ENCODE results near the gene CAMSAP3.

Gene CAMSAP3, protein sequence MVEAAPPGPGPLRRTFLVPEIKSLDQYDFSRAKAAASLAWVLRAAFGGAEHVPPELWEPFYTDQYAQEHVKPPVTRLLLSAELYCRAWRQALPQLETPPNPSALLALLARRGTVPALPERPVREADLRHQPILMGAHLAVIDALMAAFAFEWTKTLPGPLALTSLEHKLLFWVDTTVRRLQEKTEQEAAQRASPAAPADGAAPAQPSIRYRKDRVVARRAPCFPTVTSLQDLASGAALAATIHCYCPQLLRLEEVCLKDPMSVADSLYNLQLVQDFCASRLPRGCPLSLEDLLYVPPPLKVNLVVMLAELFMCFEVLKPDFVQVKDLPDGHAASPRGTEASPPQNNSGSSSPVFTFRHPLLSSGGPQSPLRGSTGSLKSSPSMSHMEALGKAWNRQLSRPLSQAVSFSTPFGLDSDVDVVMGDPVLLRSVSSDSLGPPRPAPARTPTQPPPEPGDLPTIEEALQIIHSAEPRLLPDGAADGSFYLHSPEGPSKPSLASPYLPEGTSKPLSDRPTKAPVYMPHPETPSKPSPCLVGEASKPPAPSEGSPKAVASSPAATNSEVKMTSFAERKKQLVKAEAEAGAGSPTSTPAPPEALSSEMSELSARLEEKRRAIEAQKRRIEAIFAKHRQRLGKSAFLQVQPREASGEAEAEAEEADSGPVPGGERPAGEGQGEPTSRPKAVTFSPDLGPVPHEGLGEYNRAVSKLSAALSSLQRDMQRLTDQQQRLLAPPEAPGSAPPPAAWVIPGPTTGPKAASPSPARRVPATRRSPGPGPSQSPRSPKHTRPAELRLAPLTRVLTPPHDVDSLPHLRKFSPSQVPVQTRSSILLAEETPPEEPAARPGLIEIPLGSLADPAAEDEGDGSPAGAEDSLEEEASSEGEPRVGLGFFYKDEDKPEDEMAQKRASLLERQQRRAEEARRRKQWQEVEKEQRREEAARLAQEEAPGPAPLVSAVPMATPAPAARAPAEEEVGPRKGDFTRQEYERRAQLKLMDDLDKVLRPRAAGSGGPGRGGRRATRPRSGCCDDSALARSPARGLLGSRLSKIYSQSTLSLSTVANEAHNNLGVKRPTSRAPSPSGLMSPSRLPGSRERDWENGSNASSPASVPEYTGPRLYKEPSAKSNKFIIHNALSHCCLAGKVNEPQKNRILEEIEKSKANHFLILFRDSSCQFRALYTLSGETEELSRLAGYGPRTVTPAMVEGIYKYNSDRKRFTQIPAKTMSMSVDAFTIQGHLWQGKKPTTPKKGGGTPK

DNA sequence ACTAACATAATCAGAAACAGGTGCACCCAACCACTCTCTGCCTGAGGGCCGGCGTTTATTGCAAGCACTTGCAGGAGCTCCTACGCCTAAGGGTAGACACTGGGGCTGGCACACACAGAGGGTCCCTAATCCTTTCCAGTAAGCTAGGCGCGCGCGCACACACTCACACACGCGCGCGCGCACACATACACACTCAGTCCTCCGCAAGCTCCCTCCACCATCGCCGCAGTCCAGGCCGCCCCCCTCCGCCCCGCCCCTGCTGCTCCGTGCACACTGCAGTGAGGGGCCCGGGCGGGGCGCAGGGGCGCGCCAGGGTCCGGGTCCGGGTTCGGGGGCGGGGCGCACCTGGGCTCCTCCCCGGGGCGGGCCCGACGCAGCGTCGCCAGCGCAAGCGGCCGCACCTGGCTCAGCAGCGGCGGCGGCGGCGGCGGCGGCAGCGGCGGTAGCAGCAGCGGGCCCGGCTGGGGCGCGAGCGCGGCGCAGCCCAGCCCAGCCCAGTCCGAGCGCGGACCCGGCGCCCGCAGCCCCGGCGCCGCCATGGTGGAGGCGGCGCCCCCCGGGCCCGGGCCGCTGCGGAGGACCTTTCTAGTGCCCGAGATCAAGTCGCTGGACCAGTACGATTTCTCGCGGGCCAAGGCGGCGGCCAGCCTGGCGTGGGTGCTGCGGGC is at the start of gene CAMSAP3:
CAMSAP3 (plus strand) TSS at position 398 of the 668 bp plus-strand sequence; CDS start at position 538, 140 bp downstream.
- peak; percentile 26 for DNase-seq

DNA sequence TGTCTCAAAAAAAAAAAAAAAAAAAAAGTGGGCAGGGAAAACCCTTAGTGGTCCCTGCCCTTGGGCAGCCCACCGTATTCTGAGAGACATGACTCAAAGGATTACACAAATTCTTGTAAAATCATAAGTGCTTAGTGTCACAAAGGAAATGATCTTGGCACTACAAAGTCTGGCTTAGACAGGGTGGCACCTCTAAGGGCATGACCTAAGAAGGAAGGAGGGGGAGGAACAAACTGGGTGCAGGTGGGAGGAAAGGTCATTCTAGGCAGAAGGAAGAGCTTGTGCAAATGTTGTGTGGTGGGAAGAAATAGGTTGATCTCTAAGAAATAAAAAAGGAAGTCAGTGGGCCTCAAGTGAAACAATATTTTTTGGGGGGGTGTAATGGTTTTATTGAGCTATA is 49.8 kb upstream of the CAMSAP3 start:
- DNase-seq, result no peak

DNA sequence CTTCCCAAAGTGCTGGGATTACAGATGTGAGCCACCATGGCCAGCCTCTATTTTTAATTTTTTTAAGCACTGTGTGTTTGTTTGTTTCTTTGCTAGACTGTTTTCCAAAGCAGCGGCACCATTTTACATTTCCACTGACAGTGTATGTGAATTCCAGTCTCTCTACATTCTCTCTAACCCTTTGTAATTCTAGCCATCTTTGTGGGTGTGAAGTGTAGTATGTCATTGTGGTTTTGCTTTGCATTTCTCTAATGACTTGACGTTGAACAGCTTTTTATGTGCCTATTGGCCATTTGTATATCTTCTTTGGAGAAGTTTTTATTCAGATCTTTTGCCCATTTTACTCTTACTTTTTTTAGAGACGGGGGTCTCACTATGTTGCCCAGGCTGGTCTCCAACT is 48.5 kb upstream of the CAMSAP3 start:
- no peak for DNase-seq

DNA sequence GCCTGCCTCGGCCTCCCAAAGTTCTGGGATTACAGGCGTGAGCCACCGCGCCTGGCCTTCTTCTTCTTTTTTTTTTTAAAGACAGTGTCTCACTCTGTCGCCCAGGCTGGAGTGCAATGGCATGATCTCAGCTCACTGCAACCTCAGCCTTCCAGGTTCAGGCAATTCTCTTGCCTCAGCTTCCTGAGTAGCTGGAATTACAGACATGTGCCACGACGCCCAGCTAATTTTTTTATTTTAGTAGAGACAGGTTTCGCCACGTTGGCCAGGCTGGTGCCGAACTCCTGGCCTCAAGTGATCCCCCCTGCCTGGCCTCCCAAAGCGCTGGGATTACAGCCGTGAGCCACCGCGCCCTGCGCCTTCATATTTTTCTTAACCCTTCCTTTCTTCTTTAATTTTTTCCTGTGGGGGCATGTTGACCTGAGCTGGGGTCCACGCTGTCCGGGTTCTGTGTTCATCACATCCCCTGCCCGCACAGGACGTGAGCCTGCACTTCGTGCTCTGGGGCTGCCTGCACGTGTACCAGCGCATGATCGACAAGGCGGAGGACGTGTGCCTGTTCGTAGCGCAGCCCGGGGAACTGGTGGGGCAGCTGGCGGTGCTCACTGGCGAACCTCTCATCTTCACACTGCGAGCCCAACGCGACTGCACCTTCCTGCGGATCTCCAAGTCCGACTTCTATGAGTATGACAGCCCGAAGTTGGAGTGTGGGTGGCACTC is 46.1 kb upstream of the CAMSAP3 start:
- no peak for DNase-seq

DNA sequence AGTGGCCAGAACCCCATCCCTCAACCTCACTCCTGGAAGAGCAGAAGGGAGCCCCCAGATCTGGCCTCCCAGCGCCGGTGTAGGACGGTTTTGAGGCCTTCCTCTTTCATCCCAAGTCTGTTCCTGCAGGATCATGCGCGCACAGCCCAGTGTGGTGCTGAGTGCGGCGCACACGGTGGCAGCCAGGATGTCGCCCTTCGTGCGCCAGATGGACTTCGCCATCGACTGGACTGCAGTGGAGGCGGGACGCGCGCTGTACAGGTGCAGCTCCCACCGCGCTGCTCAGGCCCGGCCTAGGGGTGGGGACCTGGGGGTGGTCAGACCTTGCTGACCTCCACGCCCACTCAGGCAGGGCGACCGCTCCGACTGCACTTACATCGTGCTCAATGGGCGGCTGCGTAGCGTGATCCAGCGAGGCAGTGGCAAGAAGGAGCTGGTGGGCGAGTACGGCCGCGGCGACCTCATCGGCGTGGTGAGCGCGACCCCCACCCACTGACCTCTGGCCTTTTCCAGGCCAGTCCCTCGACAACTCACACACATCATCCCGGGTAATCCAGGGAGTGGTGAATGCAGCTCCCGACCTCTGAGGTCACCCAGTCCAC is 45.4 kb upstream of the CAMSAP3 start:
- no peak for DNase-seq

DNA sequence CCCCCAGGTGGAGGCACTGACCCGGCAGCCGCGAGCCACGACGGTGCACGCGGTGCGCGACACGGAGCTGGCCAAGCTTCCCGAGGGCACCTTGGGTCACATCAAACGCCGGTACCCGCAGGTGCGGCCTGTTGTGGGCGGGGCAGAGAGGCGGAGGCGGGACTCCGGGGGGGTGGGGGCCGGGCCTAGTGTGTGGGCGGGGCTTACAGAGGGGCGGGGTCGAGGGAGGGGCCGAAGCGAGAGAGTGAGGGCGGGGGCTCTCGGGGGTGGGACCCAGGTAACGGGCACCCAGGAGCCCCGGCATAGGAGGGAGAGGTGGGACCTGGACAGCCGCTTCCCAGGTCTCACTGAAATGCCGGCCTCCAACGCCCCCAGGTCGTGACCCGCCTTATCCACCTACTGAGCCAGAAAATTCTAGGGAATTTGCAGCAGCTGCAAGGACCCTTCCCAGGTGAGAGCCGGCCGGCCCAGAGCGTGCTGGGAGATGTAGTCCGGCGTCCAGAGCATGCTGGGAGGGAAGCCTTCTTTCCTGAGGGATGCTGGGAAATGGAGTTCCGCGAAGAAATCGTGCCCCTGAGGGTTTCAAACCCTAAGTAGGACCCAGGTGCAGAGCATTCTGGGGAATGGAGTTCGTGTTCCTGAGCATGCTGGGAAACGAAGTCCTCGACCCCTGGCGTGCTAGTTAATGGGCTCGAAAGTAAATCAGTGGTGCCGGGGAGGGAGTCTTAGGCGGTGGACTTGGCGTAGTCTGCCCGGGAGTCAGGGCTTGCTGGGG is 44.5 kb upstream of the CAMSAP3 start:
- no peak for DNase-seq

DNA sequence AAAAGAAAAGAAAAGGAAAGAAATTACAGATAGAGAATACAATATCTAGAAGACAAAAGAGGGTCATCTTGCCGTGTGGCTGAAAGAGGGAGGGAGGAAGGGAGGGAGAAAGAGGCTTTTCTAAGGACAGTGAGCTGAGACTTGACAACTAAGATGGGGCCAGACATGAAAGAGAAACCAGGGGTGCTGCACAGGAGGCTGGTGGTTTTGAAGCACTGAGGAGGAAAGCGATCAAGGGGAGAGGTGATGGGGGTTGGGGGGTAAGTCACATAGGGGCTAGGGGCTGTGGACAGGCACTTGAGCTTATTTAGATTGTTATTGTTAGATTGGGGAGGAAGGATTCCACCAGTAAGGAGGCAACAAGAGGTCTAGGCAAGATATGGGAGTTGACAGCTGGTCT is 42.9 kb upstream of the CAMSAP3 start:
- no peak for DNase-seq

DNA sequence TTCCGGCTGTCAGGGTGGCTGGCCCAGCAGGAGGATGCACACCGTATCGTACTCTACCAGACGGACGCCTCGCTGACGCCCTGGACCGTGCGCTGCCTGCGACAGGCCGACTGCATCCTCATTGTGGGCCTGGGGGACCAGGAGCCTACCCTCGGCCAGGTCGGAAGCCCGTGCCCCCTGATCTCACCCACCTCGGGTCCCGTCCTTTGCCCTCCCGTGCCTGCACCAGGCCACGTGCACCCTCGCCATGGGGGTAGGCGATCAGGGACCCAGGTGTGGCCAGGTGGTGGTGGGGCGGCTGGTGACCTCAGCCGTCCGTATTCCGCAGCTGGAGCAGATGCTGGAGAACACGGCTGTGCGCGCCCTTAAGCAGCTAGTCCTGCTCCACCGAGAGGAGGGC is 41.1 kb upstream of the CAMSAP3 start:
- no peak for DNase-seq

DNA sequence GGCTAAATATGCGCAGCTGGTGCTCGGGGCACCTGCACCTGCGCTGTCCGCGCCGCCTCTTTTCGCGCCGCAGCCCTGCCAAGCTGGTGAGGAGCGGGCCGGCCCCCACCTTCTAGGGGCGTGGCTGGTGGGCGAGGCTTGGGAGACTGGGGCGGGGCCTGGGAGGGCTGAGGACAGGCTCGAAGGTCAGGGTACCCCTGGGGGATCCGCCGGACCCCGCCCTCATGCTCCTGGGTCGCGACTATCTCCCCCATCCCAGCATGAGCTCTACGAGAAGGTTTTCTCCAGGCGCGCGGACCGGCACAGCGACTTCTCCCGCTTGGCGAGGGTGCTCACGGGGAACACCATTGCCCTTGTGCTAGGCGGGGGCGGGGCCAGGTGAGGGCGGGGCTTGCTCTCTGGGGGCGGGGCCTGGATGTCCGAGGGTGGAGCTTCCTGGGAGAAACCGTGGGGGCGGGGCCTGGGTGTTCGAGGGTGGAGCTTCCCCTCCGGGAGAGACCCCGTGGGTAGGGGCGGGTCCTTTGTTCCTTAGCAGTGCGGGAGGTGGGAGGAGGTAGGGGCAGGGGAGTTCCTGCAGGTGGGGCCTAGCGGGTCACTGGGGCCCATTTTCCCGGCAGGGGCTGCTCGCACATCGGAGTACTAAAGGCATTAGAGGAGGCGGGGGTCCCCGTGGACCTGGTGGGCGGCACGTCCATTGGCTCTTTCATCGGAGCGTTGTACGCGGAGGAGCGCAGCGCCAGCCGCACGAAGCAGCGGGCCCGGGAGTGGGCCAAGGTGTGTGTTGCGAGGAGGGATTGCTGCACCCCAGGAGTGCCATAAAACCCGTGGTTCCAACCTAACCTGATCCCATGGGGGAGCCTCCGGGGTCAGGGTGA is 40.4 kb upstream of the CAMSAP3 start:
- no peak for DNase-seq

DNA sequence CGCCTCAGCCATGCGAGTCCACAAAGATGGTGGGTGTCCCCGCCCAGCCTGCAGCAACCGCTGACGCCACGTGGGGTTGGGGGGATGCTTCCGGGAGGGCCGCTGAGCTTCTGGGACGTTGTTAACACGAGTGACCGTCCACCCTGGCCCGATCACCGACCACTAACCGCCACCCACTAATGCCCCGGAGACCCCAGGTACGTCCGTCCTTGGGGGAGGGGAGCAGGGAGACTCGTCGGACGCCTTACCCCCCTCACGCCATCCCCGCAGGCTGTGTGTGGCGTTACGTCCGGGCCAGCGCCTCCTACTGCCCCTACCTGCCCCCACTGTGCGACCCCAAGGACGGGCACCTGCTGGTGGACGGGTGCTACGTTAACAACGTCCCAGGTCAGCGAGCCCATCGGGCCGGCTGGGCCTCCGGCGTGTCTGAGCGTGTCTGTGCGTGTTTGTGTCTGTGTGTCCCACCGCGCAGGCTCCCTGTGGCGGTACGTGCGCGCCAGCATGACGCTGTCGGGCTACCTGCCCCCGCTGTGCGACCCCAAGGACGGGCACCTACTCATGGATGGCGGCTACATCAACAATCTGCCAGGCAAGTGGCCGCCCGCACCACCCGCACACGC is 38.9 kb upstream of the CAMSAP3 start:
- no peak for DNase-seq

DNA sequence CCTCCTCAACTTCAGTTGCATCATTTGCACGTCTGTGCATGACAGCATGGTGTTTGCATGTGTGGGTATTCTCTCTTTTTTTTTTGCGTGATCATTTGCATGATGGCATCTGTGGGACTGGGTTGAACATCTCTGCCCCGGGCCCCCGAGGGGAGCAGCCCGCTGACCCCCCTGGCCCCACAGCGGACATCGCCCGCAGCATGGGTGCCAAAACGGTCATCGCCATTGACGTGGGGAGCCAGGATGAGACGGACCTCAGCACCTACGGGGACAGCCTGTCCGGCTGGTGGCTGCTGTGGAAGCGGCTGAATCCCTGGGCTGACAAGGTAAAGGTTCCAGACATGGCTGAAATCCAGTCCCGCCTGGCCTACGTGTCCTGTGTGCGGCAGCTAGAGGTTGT is 37.0 kb upstream of the CAMSAP3 start:
- DNase-seq, result no peak

DNA sequence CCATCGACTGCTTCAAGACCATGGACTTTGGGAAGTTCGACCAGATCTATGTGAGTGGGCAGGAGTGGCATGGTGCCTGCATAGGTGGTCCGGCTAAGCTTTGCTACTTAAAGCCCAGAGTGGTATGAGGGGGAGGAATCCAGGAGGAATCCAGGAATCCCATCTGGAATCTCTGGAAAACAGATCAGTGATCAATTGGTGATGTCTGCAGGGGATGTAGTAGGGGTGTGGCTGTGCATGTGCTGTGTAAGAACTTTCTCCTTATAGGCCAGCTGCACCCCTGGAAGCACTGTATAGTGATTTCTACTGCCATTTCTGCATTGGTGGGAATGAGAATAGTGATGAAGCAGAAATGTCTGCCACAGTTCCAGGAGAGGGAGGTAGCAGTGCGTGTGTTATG is 36.6 kb upstream of the CAMSAP3 start:
- DNase-seq, result no peak

DNA sequence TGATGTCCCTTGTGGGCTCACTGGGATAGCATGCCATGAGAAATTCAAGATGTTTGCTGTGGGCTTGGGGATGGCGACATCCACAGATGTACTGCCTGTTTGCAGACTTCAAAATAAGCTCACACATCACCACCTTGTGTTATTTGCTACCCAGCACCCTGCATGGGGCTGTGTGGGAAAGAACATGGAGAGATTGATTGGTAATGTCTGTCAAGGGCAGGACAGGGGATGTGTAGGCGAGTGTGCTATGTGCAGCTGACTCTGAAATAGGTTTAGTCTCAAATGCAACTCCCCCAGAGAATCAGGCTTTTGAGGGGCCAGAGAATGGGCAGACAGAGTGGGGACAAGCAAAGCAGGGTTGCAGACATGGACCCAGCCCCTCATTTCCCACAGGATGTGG is 35.4 kb upstream of the CAMSAP3 start:
- DNase-seq, result no peak

DNA sequence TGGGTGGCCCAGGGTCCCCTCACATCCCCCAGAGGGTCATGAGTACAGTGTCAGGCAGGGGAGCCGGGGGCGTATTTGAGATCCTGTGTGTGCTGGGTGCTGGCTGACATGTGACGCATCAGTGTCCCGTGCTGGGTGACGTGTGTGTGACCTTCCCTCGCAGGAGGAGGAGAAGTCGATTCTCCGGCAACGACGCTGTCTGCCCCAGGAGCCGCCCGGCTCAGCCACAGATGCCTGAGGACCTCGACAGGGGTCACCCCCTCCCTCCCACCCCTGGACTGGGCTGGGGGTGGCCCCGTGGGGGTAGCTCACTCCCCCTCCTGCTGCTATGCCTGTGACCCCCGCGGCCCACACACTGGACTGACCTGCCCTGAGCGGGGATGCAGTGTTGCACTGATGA is 34.3 kb upstream of the CAMSAP3 start:
- DNase-seq, result no peak

DNA sequence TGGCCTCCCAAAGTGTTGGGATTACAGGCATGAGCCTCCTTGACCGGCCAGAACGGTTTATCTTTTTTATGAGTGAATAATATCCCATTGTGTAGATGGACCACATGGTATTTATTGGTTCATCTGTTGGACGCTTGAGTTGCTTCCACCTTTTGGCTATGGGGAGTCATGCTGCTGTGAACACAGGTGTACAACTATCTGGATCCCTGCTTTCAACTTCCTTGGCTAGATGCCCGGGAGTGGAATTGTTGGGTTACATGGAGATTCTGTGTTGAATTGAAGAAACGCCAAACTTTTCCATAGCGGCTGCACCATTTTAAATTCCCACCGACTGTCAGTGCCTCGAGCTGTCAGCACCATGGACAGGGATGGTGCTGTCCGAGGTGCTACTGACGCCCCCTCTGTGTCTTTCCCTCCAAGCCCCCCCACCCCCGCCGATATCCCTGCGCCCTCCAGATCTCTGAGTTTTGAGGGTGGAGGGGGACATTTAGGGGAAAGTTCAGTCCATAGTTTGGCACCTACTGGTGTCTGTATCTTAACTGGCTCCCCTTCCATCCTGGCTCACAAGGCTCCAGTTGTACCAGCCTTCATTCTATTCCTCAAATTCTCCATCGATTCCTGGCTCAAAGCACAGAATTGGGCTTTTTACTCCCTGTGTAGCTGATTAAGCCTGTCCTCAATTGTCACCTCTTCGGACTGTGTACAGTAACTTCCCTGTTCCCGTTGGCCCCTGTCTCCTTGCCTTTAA is 32.8 kb upstream of the CAMSAP3 start:
- DNase-seq, result no peak

DNA sequence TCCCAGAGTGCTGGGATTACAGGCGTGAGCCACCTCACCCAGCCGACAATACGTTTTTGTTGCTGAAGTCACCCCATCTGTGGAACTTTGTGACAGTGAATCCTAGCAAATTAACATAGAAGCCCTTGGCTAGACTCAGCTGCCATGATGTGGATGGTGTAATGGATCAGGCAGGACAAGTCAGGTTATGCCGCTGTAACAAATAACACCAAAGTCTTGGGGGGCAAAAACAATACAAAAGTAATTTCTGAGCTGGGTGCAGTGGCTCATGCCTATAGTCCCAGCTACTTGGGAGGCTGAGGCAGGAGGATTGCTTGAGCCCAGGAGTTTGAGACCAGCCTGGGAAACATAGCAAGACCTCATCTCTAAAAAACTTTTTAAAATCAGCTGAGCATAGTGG is 30.8 kb upstream of the CAMSAP3 start:
- no peak for DNase-seq

DNA sequence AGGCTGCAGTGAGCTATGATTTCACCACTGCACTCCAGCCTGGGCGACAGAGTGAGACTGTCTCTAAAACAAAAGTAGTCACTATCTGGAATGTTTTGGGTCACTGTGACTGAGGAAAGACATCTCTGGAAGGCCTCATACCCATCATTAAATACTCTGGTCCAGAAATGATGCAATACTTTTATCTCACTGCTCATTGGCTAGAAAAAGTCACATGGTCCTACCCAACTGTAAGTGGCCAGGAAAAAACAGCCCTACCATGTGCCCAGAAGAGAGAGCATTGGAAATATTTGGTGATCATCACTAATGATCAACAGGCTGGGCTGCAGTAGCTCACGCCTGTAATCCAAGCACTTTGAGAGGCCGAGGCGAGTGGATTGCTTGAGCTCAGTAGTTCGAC is 30.3 kb upstream of the CAMSAP3 start:
- DNase-seq, result no peak

DNA sequence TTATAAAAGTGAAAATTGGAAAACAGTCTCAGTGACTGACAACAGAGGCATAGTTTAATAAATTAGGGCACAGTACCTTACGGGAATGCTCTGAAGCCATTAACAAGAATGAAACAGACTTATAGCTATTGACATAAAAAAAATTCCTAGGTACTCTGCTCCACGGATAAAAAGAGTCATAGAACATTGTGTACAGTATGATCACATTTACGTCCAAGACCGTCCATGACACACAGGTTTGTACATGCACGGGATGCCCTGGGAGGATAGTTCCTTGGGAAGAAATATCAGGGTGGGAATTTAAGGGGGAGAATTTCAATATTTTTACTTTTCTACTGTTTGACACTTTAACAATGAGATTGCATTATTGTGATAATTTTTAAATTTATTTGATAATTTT is 24.9 kb upstream of the CAMSAP3 start:
- no peak for DNase-seq

Data from SHP77 treated with DMSO at 0.1 percent for 48 hours (cell line).